SK-N-SH treated with all-trans-retinoic acid at 6 μM for 48 hours (cell line): ENCODE results near the gene CAPG.

Experiments
- ATAC-seq: fragments of 200-7000 bp; cut with Tn5 transposase; 3 replicates; pipeline ENCODE4 v1.9.1; 2020; ENCODE audit warnings: mild to moderate bottlenecking, moderate library complexity
- BACH2 ChIP-seq: fragments of 250-450 bp; sonication (Bioruptor Pico); IDR thresholded peaks from 2 replicates; pipeline ENCODE4 v1.9.0; 2021; ENCODE audit warnings: mild to moderate bottlenecking, borderline replicate concordance
- CREB5 ChIP-seq: fragments of 250-450 bp; sonication (Bioruptor Pico); IDR thresholded peaks from 2 replicates; pipeline ENCODE4 v1.5.1; 2020; ENCODE audit warnings: low read depth, mild to moderate bottlenecking, moderate library complexity
- CSRNP3 ChIP-seq: fragments of 250-450 bp; sonication (Bioruptor Pico); IDR thresholded peaks from 2 replicates; pipeline ENCODE4 v1.5.1; 2021; ENCODE audit warnings: mild to moderate bottlenecking, moderate library complexity
- ESRRG ChIP-seq: fragments of 250-450 bp; sonication (Bioruptor Pico); IDR thresholded peaks from 2 replicates; pipeline ENCODE4 v1.6.1; 2021; ENCODE audit warnings: mild to moderate bottlenecking
- GLIS3 ChIP-seq: fragments of 250-450 bp; sonication (Bioruptor Pico); IDR thresholded peaks from 2 replicates; pipeline ENCODE4 v1.5.0; 2020; ENCODE audit warnings: mild to moderate bottlenecking, moderate library complexity
- ISL1 ChIP-seq: fragments of 250-450 bp; sonication (Bioruptor Pico); IDR thresholded peaks from 2 replicates; pipeline ENCODE4 v2.1.2; 2022; ENCODE audit warnings: mild to moderate bottlenecking, moderate library complexity
- OSR1 ChIP-seq: fragments of 250-450 bp; sonication (Bioruptor Pico); IDR thresholded peaks from 2 replicates; pipeline ENCODE4 v1.8.0; 2022; ENCODE audit warnings: moderate library complexity, mild to moderate bottlenecking, inconsistent platforms
- PATZ1 ChIP-seq: fragments of 250-450 bp; sonication (Bioruptor Pico); IDR thresholded peaks from 2 replicates; pipeline ENCODE4 v1.8.0; 2020; ENCODE audit warnings: mild to moderate bottlenecking, moderate library complexity, borderline replicate concordance
- POU6F1 ChIP-seq: fragments of 250-450 bp; sonication (Bioruptor Pico); IDR thresholded peaks from 2 replicates; pipeline ENCODE4 v1.8.0; 2021; ENCODE audit warnings: low read depth, mild to moderate bottlenecking, moderate library complexity, borderline replicate concordance
- PPARA ChIP-seq: fragments of 250-450 bp; sonication (Bioruptor Pico); IDR thresholded peaks from 2 replicates; pipeline ENCODE4 v1.5.0; 2020; ENCODE audit warnings: mild to moderate bottlenecking, borderline replicate concordance
- RARB ChIP-seq: fragments of 250-450 bp; sonication (Bioruptor Pico); IDR thresholded peaks from 2 replicates; pipeline ENCODE4 v1.8.0; 2021; ENCODE audit warnings: mild to moderate bottlenecking, moderate library complexity
- SNAI2 ChIP-seq: fragments of 250-450 bp; sonication (Bioruptor Pico); IDR thresholded peaks from 2 replicates; pipeline ENCODE4 v1.5.0; 2020; ENCODE audit warnings: mild to moderate bottlenecking, moderate library complexity
- TOX ChIP-seq: fragments of 250-450 bp; sonication (Bioruptor Pico); IDR thresholded peaks from 2 replicates; pipeline ENCODE4 v1.8.0; 2021; ENCODE audit warnings: mild to moderate bottlenecking, moderate library complexity, borderline replicate concordance
- TSHZ2 ChIP-seq: fragments of 250-450 bp; sonication (Bioruptor Pico); IDR thresholded peaks from 2 replicates; pipeline ENCODE4 v1.5.0; 2020; ENCODE audit warnings: mild to moderate bottlenecking, moderate library complexity
- ZC3H10 ChIP-seq: fragments of 250-450 bp; sonication (Bioruptor Pico); IDR thresholded peaks from 2 replicates; pipeline ENCODE4 v1.5.1; 2021; ENCODE audit warnings: mild to moderate bottlenecking, moderate library complexity
- ZFP3 ChIP-seq: fragments of 250-450 bp; sonication (Bioruptor Pico); IDR thresholded peaks from 2 replicates; pipeline ENCODE4 v1.5.0; 2020; ENCODE audit warnings: mild to moderate bottlenecking, moderate library complexity
- ZFP30 ChIP-seq: fragments of 450-650 bp; formaldehyde crosslinking; IDR thresholded peaks from 2 replicates; pipeline ENCODE4 v1.5.0; 2022; ENCODE audit warnings: mild to moderate bottlenecking, moderate library complexity
- ZNF565 ChIP-seq: fragments of 450-650 bp; formaldehyde crosslinking; conservative IDR thresholded peaks from 2 replicates; pipeline ENCODE4 v1.5.0; 2020; ENCODE audit warnings: low read depth, mild to moderate bottlenecking, moderate library complexity
- ZNF70 ChIP-seq: fragments of 450-650 bp; formaldehyde crosslinking; IDR thresholded peaks from 2 replicates; pipeline ENCODE4 v1.5.0; 2020; ENCODE audit warnings: mild to moderate bottlenecking, moderate library complexity
- ZNF8 ChIP-seq: fragments of 450-650 bp; formaldehyde crosslinking; IDR thresholded peaks from 2 replicates; pipeline ENCODE4 v1.5.0; 2020; ENCODE audit warnings: mild to moderate bottlenecking, moderate library complexity

The CAPG gene

GRCh38 chr2:85355073-85355410 lies 55.1 kb downstream of the CAPG start:
- ATAC-seq, result no peak; the same call in 1 of the 3 replicates

More at GRCh38 chr2:85355073-85355410, 55.1 kb downstream of the CAPG start:
- TF ChIP-seq BACH2 (CRISPR knock-in tag) (no peak), ZNF565 (no peak), OSR1 (CRISPR knock-in tag) (no peak), ZFP3 (CRISPR knock-in tag) (no peak), CREB5 (no peak), TOX (CRISPR knock-in tag) (no peak), RARB (CRISPR knock-in tag) (no peak), PPARA (CRISPR knock-in tag) (no peak), ESRRG (CRISPR knock-in tag) (no peak), TSHZ2 (CRISPR knock-in tag) (no peak), ZNF8 (CRISPR knock-in tag) (no peak), GLIS3 (CRISPR knock-in tag) (no peak), ZC3H10 (CRISPR knock-in tag) (no peak), SNAI2 (CRISPR knock-in tag) (no peak), CSRNP3 (no peak), ZNF70 (no peak), POU6F1 (CRISPR knock-in tag) (no peak), ISL1 (CRISPR knock-in tag) (no peak), PATZ1 (CRISPR knock-in tag) (no peak), ZFP30 (CRISPR knock-in tag) (no peak)
